ENCODE data around the gene NPFFR1.

Gene NPFFR1

GRCh38 chr10:70328018-70328417 is 44.2 kb upstream of the NPFFR1 start:
- TF ChIP-seq CTCF (IDR thresholded peaks at IDR 0.05; ENCODE audit: low read depth, low read length) = no peak
- no peak overlapping the region for H3K4me3 ChIP-seq (ENCODE audit: low read depth, low read length)
- DNase-seq (ENCODE audit: low read depth, low spot score) = no peak
- in situ Hi-C loops (cut with HindIII; ENCODE audit: low sequenced_read_pairs) = no loop called here

- H3K4me3 ChIP-seq (ENCODE audit: low read depth, low read length) = no peak overlapping the region
- DNase-seq (ENCODE audit: low read depth, low spot score) = no peak
- no peak for TF ChIP-seq CTCF (IDR thresholded peaks at IDR 0.05; ENCODE audit: low read depth, low read length)
- in situ Hi-C loops (cut with HindIII; ENCODE audit: low sequenced_read_pairs) = no loop called here
These were observed 41.4 kb upstream of the NPFFR1 start for GRCh38 chr10:70324951-70325781.

- H3K4me3 ChIP-seq (ENCODE audit: low read depth, low read length) = no peak overlapping the region
- DNase-seq (ENCODE audit: low read depth, low spot score) = no peak
- in situ Hi-C loops (cut with HindIII; ENCODE audit: low sequenced_read_pairs) = no loop called here
- no peak for TF ChIP-seq CTCF (IDR thresholded peaks at IDR 0.05; ENCODE audit: low read depth, low read length)
These were observed 40.6 kb upstream of the NPFFR1 start for GRCh38 chr10:70324339-70324861.

GRCh38 chr10:70323697-70324338 is 40.0 kb upstream of the NPFFR1 start:
- in situ Hi-C loops (cut with HindIII; ENCODE audit: low sequenced_read_pairs) = no loop called here
- no peak for TF ChIP-seq CTCF (IDR thresholded peaks at IDR 0.05; ENCODE audit: low read depth, low read length)

GRCh38 chr10:70323138-70323696 is 39.4 kb upstream of the NPFFR1 start:
- TF ChIP-seq CTCF (IDR thresholded peaks at IDR 0.05; ENCODE audit: low read depth, low read length) = no peak
- in situ Hi-C loops (cut with HindIII; ENCODE audit: low sequenced_read_pairs) = no loop called here
- no peak overlapping the region for H3K4me3 ChIP-seq (ENCODE audit: low read depth, low read length)
- DNase-seq (ENCODE audit: low read depth, low spot score) = no peak

More at GRCh38 chr10:70323697-70324338, 40.0 kb upstream of the NPFFR1 start:
- no peak overlapping the region for H3K4me3 ChIP-seq (ENCODE audit: low read depth, low read length)
- no peak for DNase-seq (ENCODE audit: low read depth, low spot score)

Data from astrocyte of the spinal cord (primary cell).